Mesendoderm (in vitro differentiated cells): ENCODE results near the gene FGGY.

Experiments
- DNase-seq: peaks from one replicate; pipeline ENCODE4 v3.0.0; 2013
- H2AK5ac ChIP-seq: 2 replicates; pipeline ENCODE4 v1.6.1; 2013; ENCODE audit warnings: low read length, inconsistent platforms
- H2BK120ac ChIP-seq: 2 replicates; pipeline ENCODE4 v1.6.1; 2013; ENCODE audit warnings: low read depth, mild to moderate bottlenecking, low read length, moderate library complexity, mixed read lengths
- H2BK15ac ChIP-seq: replicated peaks from 2 replicates; pipeline ENCODE4 v1.6.1; 2013; ENCODE audit warnings: low read depth, mild to moderate bottlenecking, moderate library complexity
- H2BK5ac ChIP-seq: 2 replicates; pipeline ENCODE4 v1.6.1; 2013; ENCODE audit warnings: low read length, inconsistent platforms
- H3K18ac ChIP-seq: 2 replicates; pipeline ENCODE4 v1.6.1; 2013; ENCODE audit warnings: mild to moderate bottlenecking, low read length, mixed read lengths
- H3K23ac ChIP-seq: one replicate; pipeline ENCODE4 v1.6.1; 2013; ENCODE audit warnings: low read length
- H3K27ac ChIP-seq: 2 replicates; pipeline ENCODE4 v1.5.1; 2013; ENCODE audit warnings: low read depth, mild to moderate bottlenecking, inconsistent platforms, low read length, moderate library complexity
- H3K27me3 ChIP-seq: 2 replicates; pipeline ENCODE4 v1.6.1; 2013; ENCODE audit warnings: low read length, control low read depth, mild to moderate bottlenecking, inconsistent platforms; ENCODE audit not compliant: insufficient read depth, poor library complexity
- H3K36me3 ChIP-seq: 2 replicates; pipeline ENCODE4 v1.6.1; 2013; ENCODE audit warnings: low read length, inconsistent platforms; ENCODE audit not compliant: control insufficient read depth, insufficient read depth
- H3K4ac ChIP-seq: one replicate; pipeline ENCODE4 v1.6.1; 2013; ENCODE audit warnings: low read depth, mild to moderate bottlenecking, low read length, moderate library complexity
- H3K4me1 ChIP-seq: 2 replicates; pipeline ENCODE4 v1.6.1; 2013; ENCODE audit warnings: low read depth, low read length, inconsistent platforms; ENCODE audit not compliant: control insufficient read depth
- H3K4me2 ChIP-seq: 2 replicates; pipeline ENCODE4 v1.6.1; 2013; ENCODE audit warnings: low read length
- H3K4me3 ChIP-seq: 2 replicates; pipeline ENCODE4 v1.5.1; 2013; ENCODE audit warnings: mild to moderate bottlenecking, low read length
- H3K56ac ChIP-seq: one replicate; pipeline ENCODE4 v1.6.1; 2013; ENCODE audit warnings: low read length
- H3K79me1 ChIP-seq: 2 replicates; pipeline ENCODE4 v1.6.1; 2013; ENCODE audit warnings: low read length, inconsistent platforms
- H3K79me2 ChIP-seq: 2 replicates; pipeline ENCODE4 v1.6.1; 2013; ENCODE audit warnings: mild to moderate bottlenecking, low read length; ENCODE audit not compliant: control insufficient read depth, insufficient read depth
- H3K9ac ChIP-seq: 2 replicates; pipeline ENCODE4 v1.6.1; 2013; ENCODE audit warnings: low read length, inconsistent platforms
- H4K5ac ChIP-seq: one replicate; pipeline ENCODE4 v1.6.1; 2013; ENCODE audit warnings: low read length
- H4K8ac ChIP-seq: one replicate; pipeline ENCODE4 v1.6.1; 2013; ENCODE audit warnings: low read depth, mild to moderate bottlenecking, control low read depth, low read length, moderate library complexity
- WGBS: extraction: QIAGEN DNeasy Blood & Tissue Kit; methylation state at CpG from one replicate; pipeline ENCODE4 v1.1.7; 2013; ENCODE audit warnings: low lambda C conversion rate, missing lambda C conversion rate; ENCODE audit not compliant: insufficient coverage; ENCODE audit errors: extremely low coverage; 5-methylcytosine and 5-hydroxymethylcytosine counted together

Gene FGGY

DNA sequence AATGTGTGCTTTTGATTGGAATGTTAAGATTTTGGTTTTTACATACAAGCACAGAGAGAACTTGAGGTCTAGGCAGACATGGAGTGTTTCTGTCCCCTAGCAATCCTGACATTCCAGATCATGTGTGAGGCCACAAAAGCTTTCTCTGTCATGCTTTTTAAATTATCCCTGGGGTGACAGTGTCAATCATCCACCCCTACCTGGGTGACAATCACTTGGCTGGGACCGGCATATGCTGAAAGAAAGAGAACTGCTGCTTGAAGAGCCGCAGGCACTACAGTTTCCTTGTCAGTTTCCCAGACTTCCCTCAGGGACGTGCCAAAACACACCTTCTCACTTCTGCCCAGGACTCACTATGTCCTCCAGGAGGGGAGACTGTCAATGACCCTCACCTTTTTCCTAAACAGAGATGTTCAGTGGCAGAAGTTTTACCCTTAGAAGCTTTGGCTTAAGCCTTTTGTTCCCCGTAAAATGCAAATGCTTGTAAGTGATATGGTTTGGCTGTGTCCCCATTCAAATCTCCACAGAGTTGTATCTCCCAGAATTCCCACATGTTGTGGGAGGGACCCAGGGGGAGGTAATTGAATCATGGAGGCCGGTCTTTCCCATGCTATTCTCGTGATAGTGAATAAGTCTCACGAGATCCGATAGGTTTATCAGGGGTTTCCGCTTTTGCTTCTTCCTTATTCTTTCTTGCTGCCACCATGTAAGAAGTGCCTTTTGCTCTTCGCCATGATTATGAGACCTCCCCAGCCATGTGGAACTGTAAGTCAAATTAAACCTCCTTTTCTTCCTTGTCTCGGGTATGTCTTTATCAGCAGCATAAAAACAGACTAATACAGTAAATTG lies 217.4 kb downstream of the FGGY start:
- H2BK120ac ChIP-seq = no peak overlapping the region
- H3K27me3 ChIP-seq = no peaks in the 10 kb centered on the region
- H3K4me3 ChIP-seq = no peak overlapping the region
- no peak overlapping the region for H3K56ac ChIP-seq
- no peak overlapping the region for H3K9ac ChIP-seq
- H3K36me3 ChIP-seq = no peaks in the 10 kb centered on the region
- H3K4me1 ChIP-seq = no peaks in the 10 kb centered on the region
- no peak overlapping the region for H3K27ac ChIP-seq
- no peak overlapping the region for H2BK5ac ChIP-seq
- no peaks in the 10 kb centered on the region for H3K79me2 ChIP-seq
- H4K8ac ChIP-seq = no peak overlapping the region
- no peak overlapping the region for H3K4ac ChIP-seq
- H3K18ac ChIP-seq = no peak overlapping the region
- H2BK15ac ChIP-seq = no peak overlapping the region
- no CpG with 5 or more reads among the region's 11 CpGs for WGBS
- no peak overlapping the region for H4K5ac ChIP-seq
- no peak overlapping the region for H3K23ac ChIP-seq
- no peaks in the 10 kb centered on the region for H3K79me1 ChIP-seq
- no peak for DNase-seq
- H3K4me2 ChIP-seq = no peak overlapping the region
- no peak overlapping the region for H2AK5ac ChIP-seq

DNA sequence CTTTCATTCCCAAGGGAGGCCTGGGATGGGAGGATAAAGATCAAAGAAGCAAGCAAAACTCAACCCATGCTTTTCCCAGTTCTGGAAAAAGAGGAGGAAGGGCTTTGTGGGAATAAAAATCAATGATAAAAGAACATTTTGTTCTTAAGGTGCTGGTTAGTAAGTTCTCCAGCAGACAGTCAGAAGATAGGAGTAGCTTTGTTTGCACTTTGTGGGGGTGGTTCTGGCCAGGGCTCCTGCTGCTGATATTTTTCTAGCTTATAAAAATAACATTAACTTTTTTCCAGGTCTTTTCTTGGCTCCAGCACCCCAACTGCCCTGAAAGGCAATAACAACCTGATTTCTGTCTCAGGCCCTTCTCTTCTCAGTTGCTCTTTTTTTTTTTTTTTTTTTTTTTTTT lies 220.0 kb downstream of the FGGY start:
- H3K79me1 ChIP-seq = no peaks in the 10 kb centered on the region
- H3K4me1 ChIP-seq = no peaks in the 10 kb centered on the region
- H3K4ac ChIP-seq = no peak overlapping the region
- no peaks in the 10 kb centered on the region for H3K27me3 ChIP-seq
- H2BK120ac ChIP-seq = no peak overlapping the region
- no peak overlapping the region for H3K4me3 ChIP-seq
- no peak overlapping the region for H4K8ac ChIP-seq
- no peak overlapping the region for H3K9ac ChIP-seq
- DNase-seq = no peak
- no peak overlapping the region for H3K27ac ChIP-seq
- H2AK5ac ChIP-seq = no peak overlapping the region
- no peak overlapping the region for H3K56ac ChIP-seq
- H3K36me3 ChIP-seq = no peaks in the 10 kb centered on the region
- no peak overlapping the region for H3K4me2 ChIP-seq
- H3K23ac ChIP-seq = no peak overlapping the region
- H2BK15ac ChIP-seq = no peak overlapping the region
- H2BK5ac ChIP-seq = no peak overlapping the region
- H3K18ac ChIP-seq = no peak overlapping the region
- H4K5ac ChIP-seq = no peak overlapping the region
- no peaks in the 10 kb centered on the region for H3K79me2 ChIP-seq

GRCh38 chr1:59520194-59520593 lies 223.3 kb downstream of the FGGY start:
- no peaks in the 10 kb centered on the region for H3K4me1 ChIP-seq
- no peaks in the 10 kb centered on the region for H3K27me3 ChIP-seq
- H3K18ac ChIP-seq = no peak overlapping the region
- H3K23ac ChIP-seq = no peak overlapping the region
- H3K56ac ChIP-seq = no peak overlapping the region
- no peak overlapping the region for H3K4ac ChIP-seq
- H3K4me3 ChIP-seq = no peak overlapping the region
- no peaks in the 10 kb centered on the region for H3K36me3 ChIP-seq
- no peak overlapping the region for H3K27ac ChIP-seq
- no peak overlapping the region for H2BK15ac ChIP-seq
- no peaks in the 10 kb centered on the region for H3K79me1 ChIP-seq
- H3K79me2 ChIP-seq = no peaks in the 10 kb centered on the region
- no peak overlapping the region for H3K9ac ChIP-seq
- no peak overlapping the region for H2AK5ac ChIP-seq
- no peak overlapping the region for H2BK5ac ChIP-seq
- no peak overlapping the region for H4K8ac ChIP-seq
- no peak for DNase-seq
- H2BK120ac ChIP-seq = no peak overlapping the region
- H4K5ac ChIP-seq = no peak overlapping the region
- WGBS = no CpG with 5 or more reads among the region's 3 CpGs
- H3K4me2 ChIP-seq = no peak overlapping the region

DNA sequence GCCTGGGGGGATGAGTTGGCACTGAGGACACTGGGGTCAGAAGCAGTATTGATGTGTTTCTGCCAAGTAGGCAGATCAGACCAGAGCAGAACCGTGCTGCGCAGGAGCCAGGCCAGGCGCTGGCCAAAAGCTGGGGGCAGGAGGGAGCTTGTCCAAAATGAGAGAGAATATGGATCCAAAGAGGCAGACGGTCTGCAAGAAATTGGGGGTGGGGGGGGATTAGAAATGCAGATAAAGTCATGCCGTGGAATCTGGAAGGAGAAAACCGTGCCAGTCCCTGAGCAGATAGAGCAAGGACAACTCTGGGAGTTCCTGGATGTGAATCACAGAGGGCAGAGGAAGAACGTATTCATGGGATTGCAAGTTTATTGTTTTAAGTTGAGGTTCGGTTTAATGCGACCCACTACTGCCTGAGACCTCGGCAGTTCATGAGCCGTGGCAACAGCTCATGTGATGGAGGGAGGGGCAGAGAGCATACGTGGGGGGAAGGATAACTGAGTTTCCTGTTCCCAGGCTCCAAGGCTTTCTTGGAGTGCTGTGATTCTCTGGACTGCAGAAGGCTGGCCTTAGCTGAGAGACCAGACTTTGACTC lies 224.0 kb downstream of the FGGY start:
- H4K5ac ChIP-seq = no peak overlapping the region
- H3K4ac ChIP-seq = no peak overlapping the region
- no peaks in the 10 kb centered on the region for H3K79me1 ChIP-seq
- no peak overlapping the region for H3K23ac ChIP-seq
- H3K9ac ChIP-seq = no peak overlapping the region
- no peak overlapping the region for H2BK120ac ChIP-seq
- no peak overlapping the region for H3K4me2 ChIP-seq
- H2AK5ac ChIP-seq = no peak overlapping the region
- no peak overlapping the region for H3K27ac ChIP-seq
- H3K4me1 ChIP-seq = no peaks in the 10 kb centered on the region
- no CpG with 5 or more reads among the region's 12 CpGs for WGBS
- no peak overlapping the region for H3K4me3 ChIP-seq
- no peaks in the 10 kb centered on the region for H3K79me2 ChIP-seq
- H3K18ac ChIP-seq = no peak overlapping the region
- no peak overlapping the region for H2BK5ac ChIP-seq
- H4K8ac ChIP-seq = no peak overlapping the region
- no peak for DNase-seq
- H2BK15ac ChIP-seq = no peak overlapping the region
- H3K27me3 ChIP-seq = no peaks in the 10 kb centered on the region
- H3K36me3 ChIP-seq = no peaks in the 10 kb centered on the region
- no peak overlapping the region for H3K56ac ChIP-seq

DNA sequence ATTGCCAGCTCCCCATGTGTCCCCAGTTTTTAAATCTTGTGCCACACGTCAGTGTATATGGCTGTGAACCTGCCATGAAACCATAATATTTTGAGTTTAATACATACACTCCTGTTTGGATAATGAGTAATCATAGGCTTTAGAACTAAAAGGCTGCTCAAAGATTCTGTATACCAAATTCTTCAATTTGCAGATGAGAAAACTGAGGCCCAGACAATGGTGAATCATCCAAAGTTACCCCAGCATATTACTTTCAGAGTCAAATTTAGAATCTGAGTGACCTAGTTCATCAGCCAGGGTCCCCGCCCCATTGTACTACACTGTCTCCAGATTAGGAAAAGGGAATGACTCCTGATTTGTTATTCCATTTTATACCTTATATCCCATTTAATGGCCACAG lies 224.6 kb downstream of the FGGY start:
- Histone ChIP-seq H3K4me1 (no peaks in the 10 kb centered on the region), H3K36me3 (no peaks in the 10 kb centered on the region), H4K8ac (no peak overlapping the region), H2BK120ac (no peak overlapping the region), H3K79me1 (no peaks in the 10 kb centered on the region), H3K56ac (no peak overlapping the region), H3K9ac (no peak overlapping the region), H3K23ac (no peak overlapping the region), H3K4me2 (no peak overlapping the region), H3K27me3 (no peaks in the 10 kb centered on the region), H2BK5ac (no peak overlapping the region), H3K79me2 (no peaks in the 10 kb centered on the region), H3K4me3 (no peak overlapping the region), H3K27ac (no peak overlapping the region), H4K5ac (no peak overlapping the region), H2AK5ac (no peak overlapping the region), H2BK15ac (no peak overlapping the region), H3K4ac (no peak overlapping the region), H3K18ac (no peak overlapping the region)
- WGBS = no CpG with 5 or more reads among the region's 2 CpGs
- DNase-seq = no peak
